Panc1 (cell line): ENCODE results near the gene MLPH. TPM values are rescaled to one million over a fixed set of nuclear protein-coding genes. Genes with fewer than 3 reads are reported as not detected.

ENCODE experiments used
- ATAC-seq: fragments of 200-7000 bp; cut with Tn5 transposase; 2 replicates; pipeline ENCODE4 v1.9.1; 2020; ENCODE audit warnings: mild to moderate bottlenecking, moderate library complexity
- BruUV-seq: library from RNA; stranded (reverse); fragments of 400-500 nt; replicated peaks from 2 replicates; lab custom pipeline; 2021; lab: Mats Ljungman, UMichigan
- CTCF ChIA-PET: fragments of 300-600 bp; sonication (Branson Sonifier 250); formaldehyde crosslinking; loops from one replicate; lab custom pipeline; 2022; ENCODE audit warnings: antibody characterized with exemption; lab: Charles Lee
- POLR2A ChIA-PET: fragments of 300-600 bp; sonication (Branson Sonifier 250); formaldehyde crosslinking; loops from one replicate; lab custom pipeline; 2022; ENCODE audit warnings: antibody characterized with exemption; lab: Charles Lee
- DNase-seq: peaks from one replicate; pipeline ENCODE4 v3.0.0-alpha.2; 2010; ENCODE audit warnings: low read depth, low spot score
- H3K27ac ChIP-seq: 2 replicates; pipeline ENCODE4 v1.5.1; 2011; ENCODE audit warnings: mild to moderate bottlenecking, low read length, inconsistent platforms
- H3K27me3 ChIP-seq: fragments of 200-500 bp; sonication (Bioruptor generic); 2 replicates; pipeline ENCODE4 v1.6.0; 2014; ENCODE audit warnings: low read length, inconsistent platforms; ENCODE audit not compliant: control insufficient read depth, insufficient read depth
- H3K36me3 ChIP-seq: fragments of 200-500 bp; sonication (Bioruptor generic); 2 replicates; pipeline ENCODE4 v1.5.1; 2014; ENCODE audit warnings: inconsistent platforms, mild to moderate bottlenecking, low read length, moderate library complexity; ENCODE audit not compliant: control insufficient read depth, insufficient read depth
- H3K4me1 ChIP-seq: 2 replicates; pipeline ENCODE4 v1.5.1; 2011; ENCODE audit warnings: inconsistent platforms, mild to moderate bottlenecking, low read length, moderate library complexity; ENCODE audit not compliant: control insufficient read depth, insufficient read depth
- H3K4me3 ChIP-seq, 2 experiments: 2 replicates each; pipeline ENCODE4 v1.5.1; 2011 to 2012; ENCODE audit warnings: low read depth in 2 of 2, low read length in 2 of 2, mild to moderate bottlenecking in 2 of 2, inconsistent platforms in 1 of 2, moderate library complexity in 1 of 2
- H3K9me3 ChIP-seq: fragments of 200-500 bp; sonication (Bioruptor generic); 2 replicates; pipeline ENCODE4 v1.5.1; 2014; ENCODE audit warnings: low read depth, mild to moderate bottlenecking, inconsistent platforms, low read length, moderate library complexity; ENCODE audit not compliant: control insufficient read depth, insufficient read depth
- POLR2AphosphoS5 ChIP-seq: IDR thresholded peaks from 2 replicates; pipeline ENCODE4 v1.6.1; 2012; ENCODE audit warnings: mild to moderate bottlenecking, low read depth, low read length, moderate library complexity
- SIN3A ChIP-seq: IDR thresholded peaks from 2 replicates; pipeline ENCODE4 v1.6.1; 2012; ENCODE audit warnings: low read depth, mild to moderate bottlenecking, low read length, moderate library complexity, borderline replicate concordance; ENCODE audit not compliant: insufficient read depth
- TCF7L2 ChIP-seq: IDR thresholded peaks from 2 replicates; pipeline ENCODE4 v1.6.1; 2011; ENCODE audit warnings: mild to moderate bottlenecking, low read depth, low read length, inconsistent platforms
- in situ Hi-C: cut with HindIII; loops from 2 replicates; pipeline ENCODE4 v1.10.0; 2016; ENCODE audit warnings: low sequenced_read_pairs, low pct_unique_long_range_greater_than_20kb
- intact Hi-C: fragments of 100-400 bp; cut with micrococcal nuclease; formaldehyde crosslinking; loops from one replicate; pipeline ENCODE4 v1.10.0; 2022; ENCODE audit not compliant: unreplicated experiment
- total RNA-seq: library from RNA; stranded (reverse); gene quantifications from one replicate; pipeline ENCODE4 v1.2.1, GENCODE V29; 2021; ENCODE audit not compliant: unreplicated experiment
- TF ChIP-seq, protein P1 (sequence below): fragments of 450-650 bp; IDR thresholded peaks from 2 replicates; pipeline ENCODE4 v1.5.1; 2017; ENCODE audit warnings: mild to moderate bottlenecking
- TF ChIP-seq, protein P2 (sequence below), 2 experiments: IDR thresholded peaks; 2 replicates each; pipeline ENCODE4 v1.6.1; 2011 to 2012; ENCODE audit warnings: low read depth in 2 of 2, control low read depth in 1 of 2, low read length in 1 of 2, mild to moderate bottlenecking in 1 of 2, moderate library complexity in 1 of 2; ENCODE audit not compliant: insufficient read depth in 1 of 2

The MLPH gene
- total RNA-seq, 1 experiment from 2014 or later, result 60.2 TPM

DNA sequence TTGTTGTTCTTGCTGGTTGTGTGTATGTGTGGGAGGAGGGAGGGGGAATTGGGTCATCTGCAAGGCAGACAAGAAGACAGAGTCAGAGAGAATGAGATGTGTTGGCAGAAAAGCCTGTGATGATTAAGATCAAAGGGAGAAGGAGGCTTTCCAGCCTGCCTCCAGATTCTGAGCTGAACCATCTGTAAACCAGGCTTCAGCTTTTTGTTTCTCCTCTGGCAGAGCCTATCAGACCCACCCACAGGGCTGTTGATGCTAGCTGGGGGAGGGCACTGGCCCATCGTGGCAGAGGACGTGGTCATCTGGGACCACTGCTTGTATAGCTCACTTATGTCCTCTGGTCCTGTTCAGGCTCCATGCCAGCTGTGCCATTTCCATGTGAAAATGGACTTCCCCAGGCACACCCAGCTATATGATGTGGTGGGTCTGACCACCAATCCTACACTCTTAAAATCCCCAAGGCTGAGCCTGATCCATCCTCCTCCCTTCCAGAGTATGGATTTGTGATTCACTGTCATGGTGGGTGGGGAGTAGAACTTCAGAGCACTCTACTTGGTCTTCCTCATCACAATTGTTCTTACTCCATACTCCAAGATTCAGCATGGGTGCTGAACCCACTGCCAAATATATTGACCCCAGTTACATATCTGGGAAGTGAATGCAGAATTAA, 45.3 kb upstream of the MLPH start:
- TF ChIP-seq, protein P1, sequence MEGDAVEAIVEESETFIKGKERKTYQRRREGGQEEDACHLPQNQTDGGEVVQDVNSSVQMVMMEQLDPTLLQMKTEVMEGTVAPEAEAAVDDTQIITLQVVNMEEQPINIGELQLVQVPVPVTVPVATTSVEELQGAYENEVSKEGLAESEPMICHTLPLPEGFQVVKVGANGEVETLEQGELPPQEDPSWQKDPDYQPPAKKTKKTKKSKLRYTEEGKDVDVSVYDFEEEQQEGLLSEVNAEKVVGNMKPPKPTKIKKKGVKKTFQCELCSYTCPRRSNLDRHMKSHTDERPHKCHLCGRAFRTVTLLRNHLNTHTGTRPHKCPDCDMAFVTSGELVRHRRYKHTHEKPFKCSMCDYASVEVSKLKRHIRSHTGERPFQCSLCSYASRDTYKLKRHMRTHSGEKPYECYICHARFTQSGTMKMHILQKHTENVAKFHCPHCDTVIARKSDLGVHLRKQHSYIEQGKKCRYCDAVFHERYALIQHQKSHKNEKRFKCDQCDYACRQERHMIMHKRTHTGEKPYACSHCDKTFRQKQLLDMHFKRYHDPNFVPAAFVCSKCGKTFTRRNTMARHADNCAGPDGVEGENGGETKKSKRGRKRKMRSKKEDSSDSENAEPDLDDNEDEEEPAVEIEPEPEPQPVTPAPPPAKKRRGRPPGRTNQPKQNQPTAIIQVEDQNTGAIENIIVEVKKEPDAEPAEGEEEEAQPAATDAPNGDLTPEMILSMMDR, result no peak
- TF ChIP-seq TCF7L2 (0 out of 2 replicates have a peak, but pooled peaks have one; percentile 35), SIN3A (no peak)
- TF ChIP-seq, protein P2, sequence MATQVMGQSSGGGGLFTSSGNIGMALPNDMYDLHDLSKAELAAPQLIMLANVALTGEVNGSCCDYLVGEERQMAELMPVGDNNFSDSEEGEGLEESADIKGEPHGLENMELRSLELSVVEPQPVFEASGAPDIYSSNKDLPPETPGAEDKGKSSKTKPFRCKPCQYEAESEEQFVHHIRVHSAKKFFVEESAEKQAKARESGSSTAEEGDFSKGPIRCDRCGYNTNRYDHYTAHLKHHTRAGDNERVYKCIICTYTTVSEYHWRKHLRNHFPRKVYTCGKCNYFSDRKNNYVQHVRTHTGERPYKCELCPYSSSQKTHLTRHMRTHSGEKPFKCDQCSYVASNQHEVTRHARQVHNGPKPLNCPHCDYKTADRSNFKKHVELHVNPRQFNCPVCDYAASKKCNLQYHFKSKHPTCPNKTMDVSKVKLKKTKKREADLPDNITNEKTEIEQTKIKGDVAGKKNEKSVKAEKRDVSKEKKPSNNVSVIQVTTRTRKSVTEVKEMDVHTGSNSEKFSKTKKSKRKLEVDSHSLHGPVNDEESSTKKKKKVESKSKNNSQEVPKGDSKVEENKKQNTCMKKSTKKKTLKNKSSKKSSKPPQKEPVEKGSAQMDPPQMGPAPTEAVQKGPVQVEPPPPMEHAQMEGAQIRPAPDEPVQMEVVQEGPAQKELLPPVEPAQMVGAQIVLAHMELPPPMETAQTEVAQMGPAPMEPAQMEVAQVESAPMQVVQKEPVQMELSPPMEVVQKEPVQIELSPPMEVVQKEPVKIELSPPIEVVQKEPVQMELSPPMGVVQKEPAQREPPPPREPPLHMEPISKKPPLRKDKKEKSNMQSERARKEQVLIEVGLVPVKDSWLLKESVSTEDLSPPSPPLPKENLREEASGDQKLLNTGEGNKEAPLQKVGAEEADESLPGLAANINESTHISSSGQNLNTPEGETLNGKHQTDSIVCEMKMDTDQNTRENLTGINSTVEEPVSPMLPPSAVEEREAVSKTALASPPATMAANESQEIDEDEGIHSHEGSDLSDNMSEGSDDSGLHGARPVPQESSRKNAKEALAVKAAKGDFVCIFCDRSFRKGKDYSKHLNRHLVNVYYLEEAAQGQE (IDR thresholded peaks at IDR 0.05; ENCODE audit: insufficient read depth in 1 of 2, low read depth in 2 of 2, low read length in 1 of 2), result no peak
- CTCF ChIA-PET, result no interaction called here
- Histone ChIP-seq H3K4me3 (no peak overlapping the region), H3K9me3 (0 out of 2 replicates have a peak, but pooled peaks cover 4% of the 10 kb centered on the region), H3K27me3 (no peaks in the 10 kb centered on the region), H3K36me3 (no peaks in the 10 kb centered on the region), H3K4me1 (no peaks in the 10 kb centered on the region), H3K27ac (no peak overlapping the region)
- no TSS peak for BruUV-seq
- DNase-seq (no peak), ATAC-seq (no peak)
- in situ Hi-C loops (no loop called here), intact Hi-C loops (no loop called here)
- POLR2A ChIA-PET, result interaction anchor here (0.6 kb wide), 1 partner anchor 22 kb away, joined by 3 read pairs; no protein-coding TSS in a partner anchor

GRCh38 chr2:237444071-237444470, 43.0 kb upstream of the MLPH start:
- no peak overlapping the region for H3K4me3 ChIP-seq

More at GRCh38 chr2:237444071-237444470, 43.0 kb upstream of the MLPH start:
- Histone ChIP-seq H3K9me3 (0 out of 2 replicates have a peak, but pooled peaks cover 4% of the 10 kb centered on the region), H3K27me3 (no peaks in the 10 kb centered on the region), H3K27ac (no peak overlapping the region), H3K36me3 (no peaks in the 10 kb centered on the region), H3K4me1 (no peaks in the 10 kb centered on the region)
- ATAC-seq (no peak), DNase-seq (no peak)
- in situ Hi-C loops (no loop called here), intact Hi-C loops (no loop called here)
- BruUV-seq, result no TSS peak
- POLR2A ChIA-PET, result interaction anchor here (0.6 kb wide), 1 partner anchor 24 kb away, joined by 7 read pairs; no protein-coding TSS in a partner anchor
- CTCF ChIA-PET, result no interaction called here
- TF ChIP-seq TCF7L2 (no peak), SIN3A (no peak), POLR2AphosphoS5 (no peak)
- TF ChIP-seq, protein P1, result no peak
- TF ChIP-seq, protein P2 (IDR thresholded peaks at IDR 0.05; ENCODE audit: insufficient read depth in 1 of 2, low read depth in 2 of 2, low read length in 1 of 2), result no peak
